ENCODE measurements around the gene MAST4. TPM values are rescaled to one million over a fixed set of nuclear protein-coding genes. Genes with fewer than 3 reads are reported as not detected.
A peak's percentile ranks its signal among the peaks of the same experiment; 100 is the strongest.

The MAST4 gene
- total RNA-seq, 4 donors from 2014 or later, result 16.2 to 32.8 (median 25.0) TPM

GRCh38 chr5:67030289-67031056 is 434.3 kb downstream of the MAST4 start:
- H3K27me3 ChIP-seq, result no peaks in the 10 kb centered on the region
- no peak for ATAC-seq
- no peak overlapping the region for H3K4me3 ChIP-seq
- 11 to 24% methylated on average over 2 of the region's 2 CpGs for WGBS, 2 donors (ENCODE audit: low coverage in 1 of 2)
- no peaks in the 10 kb centered on the region for H3K36me3 ChIP-seq
- H3K9me3 ChIP-seq, result no peaks in the 10 kb centered on the region
- TF ChIP-seq POLR2A (IDR thresholded peaks at IDR 0.05) (no peak), EP300 (IDR thresholded peaks at IDR 0.05) (no peak), POLR2AphosphoS5 (IDR thresholded peaks at IDR 0.05) (no peak)
- TF ChIP-seq, protein P1, sequence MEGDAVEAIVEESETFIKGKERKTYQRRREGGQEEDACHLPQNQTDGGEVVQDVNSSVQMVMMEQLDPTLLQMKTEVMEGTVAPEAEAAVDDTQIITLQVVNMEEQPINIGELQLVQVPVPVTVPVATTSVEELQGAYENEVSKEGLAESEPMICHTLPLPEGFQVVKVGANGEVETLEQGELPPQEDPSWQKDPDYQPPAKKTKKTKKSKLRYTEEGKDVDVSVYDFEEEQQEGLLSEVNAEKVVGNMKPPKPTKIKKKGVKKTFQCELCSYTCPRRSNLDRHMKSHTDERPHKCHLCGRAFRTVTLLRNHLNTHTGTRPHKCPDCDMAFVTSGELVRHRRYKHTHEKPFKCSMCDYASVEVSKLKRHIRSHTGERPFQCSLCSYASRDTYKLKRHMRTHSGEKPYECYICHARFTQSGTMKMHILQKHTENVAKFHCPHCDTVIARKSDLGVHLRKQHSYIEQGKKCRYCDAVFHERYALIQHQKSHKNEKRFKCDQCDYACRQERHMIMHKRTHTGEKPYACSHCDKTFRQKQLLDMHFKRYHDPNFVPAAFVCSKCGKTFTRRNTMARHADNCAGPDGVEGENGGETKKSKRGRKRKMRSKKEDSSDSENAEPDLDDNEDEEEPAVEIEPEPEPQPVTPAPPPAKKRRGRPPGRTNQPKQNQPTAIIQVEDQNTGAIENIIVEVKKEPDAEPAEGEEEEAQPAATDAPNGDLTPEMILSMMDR (IDR thresholded peaks at IDR 0.05), result no peak
- peaks cover 18 to 67% (median 24%) of the 10 kb centered on the region in 3 donors for H3K4me1 ChIP-seq
- peak overlapping the region in 3 of 4 donors; percentile 48 to 71 (median 57) for H3K27ac ChIP-seq

DNA sequence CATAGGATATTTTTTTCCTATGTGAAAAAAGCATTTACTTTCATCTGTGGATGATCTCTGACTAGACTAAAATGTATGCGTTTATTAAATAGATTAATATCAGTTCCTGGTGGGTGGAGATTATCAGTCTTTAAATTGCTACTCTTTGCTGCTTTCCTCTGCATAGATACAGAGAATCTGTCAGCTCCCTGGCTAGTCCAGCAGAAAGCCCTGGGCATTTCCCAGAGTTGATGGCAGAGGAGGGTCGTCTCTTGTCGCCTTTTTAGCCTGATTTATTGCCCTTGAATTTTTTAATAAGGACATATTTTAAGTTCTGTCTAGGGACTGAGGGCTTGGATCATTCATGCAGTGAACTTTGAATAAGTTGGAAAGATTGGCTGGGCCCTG is 434.9 kb downstream of the MAST4 start:
- H3K36me3 ChIP-seq, result no peaks in the 10 kb centered on the region
- peaks cover 18 to 64% (median 24%) of the 10 kb centered on the region in 3 donors for H3K4me1 ChIP-seq
- no peak for TF ChIP-seq POLR2A (IDR thresholded peaks at IDR 0.05)
- TF ChIP-seq EP300 (IDR thresholded peaks at IDR 0.05), result no peak
- TF ChIP-seq, protein P1 (IDR thresholded peaks at IDR 0.05), result no peak
- no peak for TF ChIP-seq POLR2AphosphoS5 (IDR thresholded peaks at IDR 0.05)
- ATAC-seq, result no peak
- no peaks in the 10 kb centered on the region for H3K27me3 ChIP-seq
- no peak overlapping the region for H3K4me3 ChIP-seq
- peak overlapping the region in 3 of 4 donors; percentile 48 to 71 (median 57) for H3K27ac ChIP-seq
- WGBS, 2 donors (ENCODE audit: low coverage in 1 of 2), result 20 to 32% methylated on average over 3 of the region's 3 CpGs
- H3K9me3 ChIP-seq, result no peaks in the 10 kb centered on the region

DNA sequence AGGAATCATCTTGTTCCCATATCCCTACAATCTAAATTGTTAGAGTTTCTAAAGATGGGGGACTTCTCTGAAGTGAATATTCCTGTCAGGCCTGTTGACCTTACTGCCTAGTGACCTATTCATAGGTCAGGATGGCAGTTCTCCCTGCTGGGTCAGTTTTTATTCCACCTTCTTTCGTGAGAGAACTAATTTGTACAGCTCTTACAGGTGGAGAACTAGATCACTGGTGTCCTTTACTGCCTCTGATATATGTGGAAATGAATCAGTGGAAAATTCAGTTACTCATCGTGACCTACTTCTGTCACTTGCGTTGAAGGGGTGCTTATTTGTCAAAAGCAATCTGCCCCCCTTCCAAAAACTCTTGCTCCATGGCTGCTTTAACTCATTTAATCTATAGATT is 435.5 kb downstream of the MAST4 start:
- no peak for ATAC-seq
- peak overlapping the region in 3 of 4 donors; percentile 48 to 71 (median 57) for H3K27ac ChIP-seq
- no peaks in the 10 kb centered on the region for H3K36me3 ChIP-seq
- TF ChIP-seq POLR2AphosphoS5 (IDR thresholded peaks at IDR 0.05) (no peak), EP300 (IDR thresholded peaks at IDR 0.05) (no peak), POLR2A (IDR thresholded peaks at IDR 0.05) (no peak)
- TF ChIP-seq, protein P1 (IDR thresholded peaks at IDR 0.05), result no peak
- no peaks in the 10 kb centered on the region for H3K9me3 ChIP-seq
- H3K4me1 ChIP-seq, result peaks cover 18 to 64% (median 24%) of the 10 kb centered on the region in 3 donors
- 22 to 24% methylated on average over 3 of the region's 3 CpGs for WGBS, 2 donors (ENCODE audit: low coverage in 1 of 2)
- no peak overlapping the region for H3K4me3 ChIP-seq
- H3K27me3 ChIP-seq, result no peaks in the 10 kb centered on the region

DNA sequence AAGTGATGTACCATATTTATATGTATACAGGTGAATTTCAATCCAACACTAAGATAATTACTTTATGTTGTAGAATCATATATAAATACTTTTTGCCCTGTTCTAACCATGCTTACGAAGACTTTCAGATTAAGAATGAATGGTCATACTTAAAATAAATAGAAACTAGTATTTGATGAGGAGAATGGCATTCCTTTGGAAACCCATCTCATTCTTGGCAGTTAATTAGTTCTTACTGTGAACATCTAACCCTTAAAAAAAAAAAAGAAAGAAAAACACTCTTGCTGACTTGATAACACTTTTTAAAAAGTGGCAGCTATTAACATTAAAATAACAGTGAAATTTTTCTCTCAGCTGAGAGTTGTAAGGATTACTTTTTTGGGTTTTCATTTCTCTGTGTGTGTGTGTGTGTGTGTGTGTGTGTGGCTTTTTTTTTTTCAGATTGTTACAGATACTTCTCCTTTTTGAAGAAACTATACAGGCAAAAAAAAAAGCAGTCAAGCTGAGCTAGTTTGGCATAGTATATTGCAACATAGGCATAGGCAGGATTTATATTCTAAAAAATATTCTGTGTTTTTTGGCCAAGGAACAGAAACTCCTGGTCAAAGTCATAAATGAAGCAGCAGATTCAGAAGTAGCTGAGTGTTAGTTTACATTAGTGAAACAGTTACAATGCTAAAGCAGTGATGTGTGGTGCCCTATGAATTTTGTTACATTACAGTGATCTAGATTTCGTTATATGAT is 436.9 kb downstream of the MAST4 start:
- 31 to 38% methylated on average over 2 of the region's 2 CpGs for WGBS, 2 donors (ENCODE audit: low coverage in 1 of 2)
- ATAC-seq, result no peak
- H3K27me3 ChIP-seq, result no peaks in the 10 kb centered on the region
- no peak overlapping the region for H3K4me3 ChIP-seq
- H3K9me3 ChIP-seq, result no peaks in the 10 kb centered on the region
- H3K27ac ChIP-seq, result peak overlapping the region; percentile 14 to 57 (median 52)
- H3K4me1 ChIP-seq, result peaks cover 18 to 74% (median 24%) of the 10 kb centered on the region in 3 donors
- H3K36me3 ChIP-seq, result no peaks in the 10 kb centered on the region
- TF ChIP-seq, protein P1 (IDR thresholded peaks at IDR 0.05), result no peak
- no peak for TF ChIP-seq EP300 (IDR thresholded peaks at IDR 0.05)

Measured in gastroesophageal sphincter (tissue), 4 donors.